Measurements from ENCODE around the gene SAP130.

The SAP130 gene

GRCh38 chr2:128012698-128013097, 15.2 kb downstream of the SAP130 start:
- no peak overlapping the region for H3K4me3 ChIP-seq (replicated peaks in 1 of 2; ENCODE audit: low read depth in 2 of 2, low read length in 2 of 2)
- TF ChIP-seq, protein P1, sequence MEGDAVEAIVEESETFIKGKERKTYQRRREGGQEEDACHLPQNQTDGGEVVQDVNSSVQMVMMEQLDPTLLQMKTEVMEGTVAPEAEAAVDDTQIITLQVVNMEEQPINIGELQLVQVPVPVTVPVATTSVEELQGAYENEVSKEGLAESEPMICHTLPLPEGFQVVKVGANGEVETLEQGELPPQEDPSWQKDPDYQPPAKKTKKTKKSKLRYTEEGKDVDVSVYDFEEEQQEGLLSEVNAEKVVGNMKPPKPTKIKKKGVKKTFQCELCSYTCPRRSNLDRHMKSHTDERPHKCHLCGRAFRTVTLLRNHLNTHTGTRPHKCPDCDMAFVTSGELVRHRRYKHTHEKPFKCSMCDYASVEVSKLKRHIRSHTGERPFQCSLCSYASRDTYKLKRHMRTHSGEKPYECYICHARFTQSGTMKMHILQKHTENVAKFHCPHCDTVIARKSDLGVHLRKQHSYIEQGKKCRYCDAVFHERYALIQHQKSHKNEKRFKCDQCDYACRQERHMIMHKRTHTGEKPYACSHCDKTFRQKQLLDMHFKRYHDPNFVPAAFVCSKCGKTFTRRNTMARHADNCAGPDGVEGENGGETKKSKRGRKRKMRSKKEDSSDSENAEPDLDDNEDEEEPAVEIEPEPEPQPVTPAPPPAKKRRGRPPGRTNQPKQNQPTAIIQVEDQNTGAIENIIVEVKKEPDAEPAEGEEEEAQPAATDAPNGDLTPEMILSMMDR (IDR thresholded peaks at IDR 0.05; ENCODE audit: low read depth, low read length), result no peak
- DNase-seq (ENCODE audit: low read depth in 2 of 2), result no peak

GRCh38 chr2:128008074-128008672, 19.7 kb downstream of the SAP130 start:
- no peak overlapping the region for H3K4me3 ChIP-seq (replicated peaks in 1 of 2; ENCODE audit: low read depth in 2 of 2, low read length in 2 of 2)
- TF ChIP-seq, protein P1 (IDR thresholded peaks at IDR 0.05; ENCODE audit: low read depth, low read length), result no peak
- DNase-seq (ENCODE audit: low read depth in 2 of 2), result no peak

GRCh38 chr2:128004509-128004908, 23.4 kb downstream of the SAP130 start:
- DNase-seq (ENCODE audit: low read depth in 2 of 2), result no peak
- H3K4me3 ChIP-seq (replicated peaks in 1 of 2; ENCODE audit: low read depth in 2 of 2, low read length in 2 of 2), result no peak overlapping the region
- TF ChIP-seq, protein P1 (IDR thresholded peaks at IDR 0.05; ENCODE audit: low read depth, low read length), result no peak

- H3K4me3 ChIP-seq (replicated peaks in 1 of 2; ENCODE audit: low read depth in 2 of 2, low read length in 2 of 2), result no peak overlapping the region
- TF ChIP-seq, protein P1 (IDR thresholded peaks at IDR 0.05; ENCODE audit: low read depth, low read length), result no peak
- DNase-seq (ENCODE audit: low read depth in 2 of 2), result no peak
These were observed 24.4 kb downstream of the SAP130 start for GRCh38 chr2:128003463-128003862.

DNA sequence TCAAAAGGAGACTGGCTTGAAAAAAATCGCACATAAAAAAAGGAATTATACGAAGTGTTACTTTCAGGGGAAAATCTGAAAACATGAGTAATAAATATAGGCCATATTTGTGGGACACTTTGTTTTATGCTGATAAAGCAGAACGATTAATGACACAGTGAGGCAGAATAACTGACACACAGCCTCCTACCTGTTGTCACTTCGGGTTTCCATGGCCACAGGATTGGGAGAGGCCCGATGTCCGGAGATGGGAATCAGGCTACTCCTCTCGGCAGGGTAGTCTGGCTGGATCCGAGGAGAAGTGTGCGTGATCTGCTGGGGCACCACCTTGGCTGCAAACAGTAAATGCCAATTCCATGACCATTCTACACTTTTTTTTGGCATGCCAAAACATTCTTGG, 31.7 kb downstream of the SAP130 start:
- TF ChIP-seq, protein P1 (IDR thresholded peaks at IDR 0.05; ENCODE audit: low read depth, low read length), result no peak
- no peak for DNase-seq (ENCODE audit: low read depth in 2 of 2)
- no peak overlapping the region for H3K4me3 ChIP-seq (replicated peaks in 1 of 2; ENCODE audit: low read depth in 2 of 2, low read length in 2 of 2)

DNA sequence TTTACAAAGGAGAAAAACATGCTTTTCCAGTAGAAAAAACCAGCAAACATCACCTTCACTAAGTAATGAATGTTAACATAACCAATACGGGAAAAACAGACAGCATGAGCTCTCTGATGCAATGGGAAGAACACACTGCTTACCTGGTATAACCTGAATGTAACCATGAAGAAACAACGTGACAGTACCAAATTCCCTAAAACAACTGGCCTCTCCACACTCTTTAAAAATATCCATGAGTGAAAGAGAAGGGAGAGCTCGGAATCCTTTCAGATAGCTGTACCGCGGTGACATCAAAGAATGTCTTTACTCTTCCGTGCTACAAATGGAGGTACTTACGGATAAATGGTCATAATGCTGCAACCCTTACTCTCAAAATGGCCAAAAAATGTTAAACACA, 32.1 kb downstream of the SAP130 start:
- no peak overlapping the region for H3K4me3 ChIP-seq (replicated peaks in 1 of 2; ENCODE audit: low read depth in 2 of 2, low read length in 2 of 2)
- TF ChIP-seq, protein P1 (IDR thresholded peaks at IDR 0.05; ENCODE audit: low read depth, low read length), result no peak
- no peak for DNase-seq (ENCODE audit: low read depth in 2 of 2)

GRCh38 chr2:127993659-127994058, 34.2 kb downstream of the SAP130 start:
- TF ChIP-seq, protein P1 (IDR thresholded peaks at IDR 0.05; ENCODE audit: low read depth, low read length), result no peak
- DNase-seq (ENCODE audit: low read depth in 2 of 2), result no peak
- no peak overlapping the region for H3K4me3 ChIP-seq (replicated peaks in 1 of 2; ENCODE audit: low read depth in 2 of 2, low read length in 2 of 2)

Data from cardiac fibroblast (primary cell).